Endothelial cell (in vitro differentiated cells): Measurements from ENCODE around the gene MAGI1. TPM values are rescaled to one million over a fixed set of nuclear protein-coding genes. Genes with fewer than 3 reads are reported as not detected.
"Not testable (repeated sequence)": the region's sequence is repeated elsewhere in the genome, so short reads cannot be mapped to it uniquely, and the experiment has no call there.

Experiments
- DNase-seq: peaks from one replicate; pipeline ENCODE4 v3.0.0; 2021; ENCODE audit warnings: low spot score
- H3K27ac Mint-ChIP-seq: one replicate; pipeline ENCODE4 v1.8.0; 2021; ENCODE audit warnings: mixed read lengths, inconsistent platforms; ENCODE audit not compliant: unreplicated experiment
- H3K27me3 Mint-ChIP-seq: one replicate; pipeline ENCODE4 v1.8.0; 2021; ENCODE audit warnings: mild to moderate bottlenecking, moderate library complexity, mixed read lengths, inconsistent platforms; ENCODE audit not compliant: unreplicated experiment
- H3K36me3 Mint-ChIP-seq: one replicate; pipeline ENCODE4 v1.8.0; 2021; ENCODE audit warnings: mild to moderate bottlenecking, low read depth, mixed read lengths, inconsistent platforms; ENCODE audit not compliant: unreplicated experiment
- H3K4me1 Mint-ChIP-seq: one replicate; pipeline ENCODE4 v1.8.0; 2021; ENCODE audit warnings: mild to moderate bottlenecking, mixed read lengths, inconsistent platforms; ENCODE audit not compliant: unreplicated experiment
- H3K4me3 Mint-ChIP-seq: one replicate; pipeline ENCODE4 v1.8.0; 2021; ENCODE audit warnings: mild to moderate bottlenecking, mixed read lengths, inconsistent platforms; ENCODE audit not compliant: unreplicated experiment
- H3K9me3 Mint-ChIP-seq: one replicate; pipeline ENCODE4 v1.8.0; 2021; ENCODE audit warnings: mixed read lengths, inconsistent platforms; ENCODE audit not compliant: unreplicated experiment
- CTCF ChIP-seq: fragments of 200-600 bp; sonication (generic); IDR thresholded peaks from one replicate; pipeline ENCODE4 v1.5.0; 2021; ENCODE audit warnings: antibody characterized with exemption; ENCODE audit not compliant: unreplicated experiment
- total RNA-seq: library from RNA; stranded (reverse); fragmentation: NEBNext Ultra II Directional; extraction: Animal tissue kit (Norgen Biotek cat#: 25700); gene quantifications from one replicate; pipeline ENCODE4 v1.2.1, GENCODE V29; 2021; ENCODE audit not compliant: unreplicated experiment

Gene MAGI1
- total RNA-seq, 1 donor from 2014 or later: 33.8 TPM

DNA sequence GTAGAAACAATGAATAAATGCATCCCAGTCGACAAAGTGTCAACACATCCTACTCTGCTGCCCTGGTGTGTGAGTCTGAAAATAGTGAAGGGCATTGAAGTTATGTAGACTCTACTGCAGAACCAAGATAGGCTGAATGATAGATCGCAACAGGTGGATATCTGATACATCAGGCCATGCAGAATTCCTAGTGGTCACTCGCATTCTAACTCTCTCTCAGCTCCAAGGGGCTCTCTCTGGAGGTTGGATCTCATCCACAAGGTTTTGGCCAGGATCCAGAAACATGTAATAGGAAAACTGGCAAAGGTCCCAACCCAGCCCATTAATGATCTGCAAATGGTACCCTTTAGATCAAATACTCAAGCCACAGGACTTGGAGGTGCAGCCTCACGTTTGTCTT is 514.1 kb downstream of the MAGI1 start:
- Mint-ChIP-seq H3K27ac (no peak overlapping the region), H3K27me3 (peaks cover 3% of the 10 kb centered on the region), H3K9me3 (no peaks in the 10 kb centered on the region), H3K4me3 (no peak overlapping the region), H3K4me1 (peaks cover 2% of the 10 kb centered on the region), H3K36me3 (no peaks in the 10 kb centered on the region)
- TF ChIP-seq CTCF: no peak
- no peak for DNase-seq

- Mint-ChIP-seq H3K27me3 (peaks cover 4% of the 10 kb centered on the region), H3K36me3 (no peaks in the 10 kb centered on the region), H3K27ac (no peak overlapping the region), H3K9me3 (no peaks in the 10 kb centered on the region), H3K4me1 (peaks cover 2% of the 10 kb centered on the region), H3K4me3 (no peak overlapping the region)
- TF ChIP-seq CTCF: no peak
- DNase-seq: no peak
Observed at GRCh38 chr3:65523878-65524277, 514.8 kb downstream of the MAGI1 start.

DNA sequence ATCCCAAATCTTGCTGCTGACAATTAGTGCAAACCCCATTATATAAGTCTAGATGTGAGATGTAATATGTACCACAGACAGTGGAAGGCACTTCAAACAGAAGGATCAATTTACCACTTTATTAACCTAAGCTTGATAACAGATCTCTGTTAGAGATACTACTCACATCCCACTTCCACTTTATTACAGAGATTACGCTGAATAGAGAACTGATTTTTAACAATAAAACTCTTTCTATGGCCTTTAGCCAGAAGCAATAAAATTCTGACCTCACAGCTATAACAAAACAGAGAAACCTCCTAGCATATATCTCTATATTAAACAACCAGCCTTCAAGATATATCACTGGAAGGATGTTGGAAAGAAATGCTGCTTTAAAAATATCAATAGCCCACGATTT is 517.7 kb downstream of the MAGI1 start:
- H3K36me3 Mint-ChIP-seq: no peaks in the 10 kb centered on the region
- H3K27ac Mint-ChIP-seq: no peak overlapping the region
- H3K4me3 Mint-ChIP-seq: no peak overlapping the region
- peaks cover 4% of the 10 kb centered on the region for H3K27me3 Mint-ChIP-seq
- no peak for DNase-seq
- TF ChIP-seq CTCF: no peak
- H3K9me3 Mint-ChIP-seq: no peaks in the 10 kb centered on the region
- H3K4me1 Mint-ChIP-seq: peaks cover 2% of the 10 kb centered on the region

DNA sequence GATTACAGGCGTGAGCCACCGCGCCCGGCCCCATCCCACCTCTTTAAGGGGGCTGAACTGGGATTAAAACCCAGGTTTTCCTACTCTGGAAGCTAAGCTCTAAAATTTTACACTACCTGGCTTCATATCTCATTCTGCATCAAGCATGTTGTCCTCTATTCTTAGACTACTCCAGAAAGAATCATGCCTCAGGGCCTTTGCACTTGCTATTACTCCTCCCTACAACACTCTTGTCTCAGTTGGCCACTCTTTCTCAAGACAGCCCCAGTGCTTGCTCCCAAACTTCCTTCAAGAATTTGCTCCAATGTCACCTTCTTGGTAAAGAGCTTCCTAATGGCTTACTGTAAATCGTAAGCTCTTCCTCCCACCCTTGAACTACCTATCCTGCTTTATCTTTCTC is 521.7 kb downstream of the MAGI1 start:
- no peaks in the 10 kb centered on the region for H3K4me1 Mint-ChIP-seq
- no peaks in the 10 kb centered on the region for H3K36me3 Mint-ChIP-seq
- peaks cover 1% of the 10 kb centered on the region for H3K27me3 Mint-ChIP-seq
- no peak overlapping the region for H3K27ac Mint-ChIP-seq
- TF ChIP-seq CTCF: no peak
- no peak overlapping the region for H3K4me3 Mint-ChIP-seq
- no peaks in the 10 kb centered on the region for H3K9me3 Mint-ChIP-seq
- no peak for DNase-seq

DNA sequence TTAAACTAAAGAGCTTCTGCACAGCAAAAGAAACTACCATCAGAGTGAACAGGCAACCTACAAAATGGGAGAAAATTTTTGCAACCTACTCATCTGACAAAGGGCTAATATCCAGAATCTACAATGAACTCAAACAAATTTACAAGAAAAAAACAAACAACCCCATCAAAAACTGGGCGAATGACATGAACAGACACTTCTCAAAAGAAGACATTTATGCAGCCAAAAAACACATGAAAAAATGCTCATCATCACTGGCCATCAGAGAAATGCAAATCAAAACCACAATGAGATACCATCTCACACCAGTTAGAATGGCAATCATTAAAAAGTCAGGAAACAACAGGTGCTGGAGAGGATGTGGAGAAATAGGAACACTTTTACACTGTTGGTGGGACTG is 524.4 kb downstream of the MAGI1 start:
- not testable (repeated sequence) for H3K36me3 Mint-ChIP-seq, H3K9me3 Mint-ChIP-seq, DNase-seq, H3K4me1 Mint-ChIP-seq, H3K27me3 Mint-ChIP-seq, H3K27ac Mint-ChIP-seq, H3K4me3 Mint-ChIP-seq

- H3K9me3 Mint-ChIP-seq, H3K27me3 Mint-ChIP-seq, DNase-seq, H3K36me3 Mint-ChIP-seq, H3K4me1 Mint-ChIP-seq: not testable (repeated sequence)
- peak overlapping the region; percentile 52 for H3K27ac Mint-ChIP-seq
- peak overlapping the region; percentile 71 for H3K4me3 Mint-ChIP-seq
Observed at GRCh38 chr3:65509423-65509794, 529.3 kb downstream of the MAGI1 start.
